Prostate gland (tissue), 2 donors: ENCODE measurements around the gene SELENOK. TPM values are rescaled to one million over a fixed set of nuclear protein-coding genes. Genes with fewer than 3 reads are reported as not detected.
"Not testable (repeated sequence)": the region's sequence is repeated elsewhere in the genome, so short reads cannot be mapped to it uniquely, and the experiment has no call there.

Experiments used
- DNase-seq: peaks from one replicate; pipeline ENCODE4 v3.0.0-alpha.2; 2019; ENCODE audit warnings: low spot score
- H3K27ac ChIP-seq, 2 donors: fragments of 200-600 bp; sonication (generic); 2 replicates each; pipeline ENCODE4 v1.5.1; 2017 to 2019
- H3K27me3 ChIP-seq: fragments of 200-600 bp; sonication (generic); replicated peaks from 2 replicates; pipeline ENCODE4 v1.5.1; 2019; ENCODE audit not compliant: insufficient read depth
- H3K36me3 ChIP-seq, 2 donors: fragments of 200-600 bp; sonication (generic); 1 replicate in 1 of 2; 2 replicates in 1 of 2; pipeline versions ENCODE4 v1.5.1 to v1.8.1; 2017 to 2019
- H3K4me1 ChIP-seq: fragments of 200-600 bp; sonication (generic); replicated peaks from 2 replicates; pipeline ENCODE4 v1.5.1; 2019
- H3K4me3 ChIP-seq, 2 donors: fragments of 200-600 bp; sonication (generic); 2 replicates each; pipeline ENCODE4 v1.5.1; 2017 to 2019
- H3K9me3 ChIP-seq: fragments of 200-600 bp; sonication (generic); 2 replicates; pipeline ENCODE4 v1.5.1; 2017
- POLR2A ChIP-seq: fragments of 450-650 bp; IDR thresholded peaks from one replicate; pipeline ENCODE4 v1.6.1; 2016; ENCODE audit warnings: antibody characterized with exemption, mild to moderate bottlenecking
- POLR2AphosphoS5 ChIP-seq: sonication (generic); formaldehyde crosslinking; IDR thresholded peaks from one replicate; pipeline ENCODE4 v1.6.1; 2017; ENCODE audit warnings: antibody characterized with exemption
- WGBS: methylation state at CpG from one replicate; pipeline ENCODE4 v1.1.5; 2018; 5-methylcytosine and 5-hydroxymethylcytosine counted together
- intact Hi-C: fragments of 100-400 bp; cut with DNase I; formaldehyde crosslinking; loops from one replicate; pipeline ENCODE4 v1.14.2; 2022
- total RNA-seq, 2 donors: library from RNA; depleted of rRNA; stranded (reverse); fragments of >200 nt; gene quantifications; one replicate each; pipeline ENCODE4 v1.1.0, GENCODE V29; 2016
- TF ChIP-seq, protein P1 (sequence below), 4 experiments: fragments of 200-600 bp in 2 of 4; fragments of 450-650 bp in 2 of 4; sonication (generic) in 2 of 4; IDR thresholded peaks; 1 replicate in 3 of 4; 2 replicates in 1 of 4; pipeline ENCODE4 v1.5.1; 2016 to 2019; ENCODE audit warnings: antibody characterized with exemption in 4 of 4, mild to moderate bottlenecking in 2 of 4, moderate library complexity in 2 of 4

The SELENOK gene
- total RNA-seq, 2 donors from 2014 or later, result 48.5 to 51.1 TPM

DNA sequence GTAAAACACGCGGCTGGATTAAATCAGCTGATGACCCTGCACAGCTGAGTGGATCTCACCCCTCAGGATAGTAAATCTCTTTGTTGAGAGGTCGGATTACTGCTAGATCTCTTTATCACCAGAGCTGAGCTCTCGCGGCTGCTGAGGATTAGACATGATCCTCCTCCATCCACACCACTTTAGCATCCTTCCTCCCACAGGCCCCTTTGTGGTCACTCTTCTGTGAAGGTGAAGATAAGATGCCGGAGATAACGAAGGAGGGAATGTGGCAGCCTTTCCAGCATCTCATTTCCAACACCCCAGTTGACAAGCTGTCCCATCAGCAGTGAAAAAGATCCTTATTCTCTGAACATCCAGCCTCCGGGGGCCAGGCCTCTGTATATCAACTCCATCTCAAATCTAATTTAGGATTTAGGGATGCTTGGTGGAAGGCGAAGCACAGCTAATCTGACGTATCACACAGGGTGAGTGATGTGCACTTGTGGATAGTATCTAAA, 47.5 kb upstream of the SELENOK start:
- intact Hi-C loops, result loop anchor here (5.0 kb wide), 1 partner anchor 488 kb away; no protein-coding TSS in a partner anchor
- Histone ChIP-seq H3K36me3 (no peaks in the 10 kb centered on the region), H3K4me3 (no peak overlapping the region), H3K27ac (no peak overlapping the region), H3K4me1 (no peaks in the 10 kb centered on the region), H3K27me3 (no peaks in the 10 kb centered on the region), H3K9me3 (peaks cover 5% of the 10 kb centered on the region)
- DNase-seq, result no peak
- TF ChIP-seq POLR2A (no peak), POLR2AphosphoS5 (no peak)
- TF ChIP-seq, protein P1, sequence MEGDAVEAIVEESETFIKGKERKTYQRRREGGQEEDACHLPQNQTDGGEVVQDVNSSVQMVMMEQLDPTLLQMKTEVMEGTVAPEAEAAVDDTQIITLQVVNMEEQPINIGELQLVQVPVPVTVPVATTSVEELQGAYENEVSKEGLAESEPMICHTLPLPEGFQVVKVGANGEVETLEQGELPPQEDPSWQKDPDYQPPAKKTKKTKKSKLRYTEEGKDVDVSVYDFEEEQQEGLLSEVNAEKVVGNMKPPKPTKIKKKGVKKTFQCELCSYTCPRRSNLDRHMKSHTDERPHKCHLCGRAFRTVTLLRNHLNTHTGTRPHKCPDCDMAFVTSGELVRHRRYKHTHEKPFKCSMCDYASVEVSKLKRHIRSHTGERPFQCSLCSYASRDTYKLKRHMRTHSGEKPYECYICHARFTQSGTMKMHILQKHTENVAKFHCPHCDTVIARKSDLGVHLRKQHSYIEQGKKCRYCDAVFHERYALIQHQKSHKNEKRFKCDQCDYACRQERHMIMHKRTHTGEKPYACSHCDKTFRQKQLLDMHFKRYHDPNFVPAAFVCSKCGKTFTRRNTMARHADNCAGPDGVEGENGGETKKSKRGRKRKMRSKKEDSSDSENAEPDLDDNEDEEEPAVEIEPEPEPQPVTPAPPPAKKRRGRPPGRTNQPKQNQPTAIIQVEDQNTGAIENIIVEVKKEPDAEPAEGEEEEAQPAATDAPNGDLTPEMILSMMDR (IDR thresholded peaks at IDR 0.05), result no peak
- WGBS, result 58% methylated on average over 10 of the region's 10 CpGs

DNA sequence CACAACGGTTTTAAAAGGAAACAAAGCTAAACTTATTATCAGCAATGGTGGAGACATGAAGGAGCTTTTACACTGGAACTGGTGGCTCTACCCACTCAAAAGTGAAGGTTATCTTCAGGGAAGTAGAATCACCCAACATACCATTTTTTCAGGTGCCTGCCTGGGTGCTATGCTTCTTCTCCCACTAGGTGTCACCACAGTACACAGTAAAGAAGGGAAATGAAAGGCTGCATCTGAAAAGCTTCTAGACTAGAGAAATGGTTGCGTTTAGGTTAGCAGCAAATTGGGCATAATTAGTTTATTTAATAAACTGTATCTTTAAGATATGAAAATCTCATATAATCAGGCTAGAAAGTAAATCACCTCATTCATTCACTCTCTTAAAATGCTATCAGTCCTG, 47.0 kb upstream of the SELENOK start:
- no peaks in the 10 kb centered on the region for H3K27me3 ChIP-seq
- no peaks in the 10 kb centered on the region for H3K4me1 ChIP-seq
- intact Hi-C loops, result loop anchor here (5.0 kb wide), 1 partner anchor 489 kb away; no protein-coding TSS in a partner anchor
- WGBS, result 13% methylated on average over 2 of the region's 2 CpGs
- peaks cover 5% of the 10 kb centered on the region for H3K9me3 ChIP-seq
- no peak for TF ChIP-seq POLR2A
- TF ChIP-seq, protein P1 (IDR thresholded peaks at IDR 0.05), result peak; percentile 27 to 77 (median 68)
- DNase-seq, result peak; percentile 20
- H3K4me3 ChIP-seq, result no peak overlapping the region
- H3K27ac ChIP-seq, result no peak overlapping the region
- no peaks in the 10 kb centered on the region for H3K36me3 ChIP-seq

DNA sequence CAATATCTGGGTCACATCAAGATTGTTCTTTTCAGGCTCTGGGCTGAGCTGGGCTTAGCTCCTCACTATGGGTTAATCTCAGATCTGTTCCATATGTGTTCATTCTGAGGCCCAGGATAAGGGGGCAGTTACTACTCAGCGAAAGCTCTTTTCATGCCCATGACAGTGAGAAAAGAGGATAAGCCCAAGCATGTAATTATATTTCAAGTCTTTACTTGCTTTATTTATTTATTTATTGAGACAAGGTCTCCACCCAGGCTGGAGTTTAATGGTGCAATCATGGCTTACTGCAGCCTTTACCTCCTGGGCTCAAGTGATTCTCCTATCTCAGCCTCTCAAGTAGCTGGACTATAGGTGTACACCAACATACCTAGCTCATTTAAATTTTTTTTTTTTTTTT, 44.7 kb upstream of the SELENOK start:
- Histone ChIP-seq H3K4me1 (no peaks in the 10 kb centered on the region), H3K36me3 (no peaks in the 10 kb centered on the region), H3K9me3 (peaks cover 5% of the 10 kb centered on the region), H3K4me3 (no peak overlapping the region), H3K27me3 (no peaks in the 10 kb centered on the region), H3K27ac (no peak overlapping the region)
- no peak for DNase-seq
- intact Hi-C loops, result loop anchor here (5.0 kb wide), 1 partner anchor 491 kb away; no protein-coding TSS in a partner anchor
- TF ChIP-seq POLR2A (no peak), POLR2AphosphoS5 (no peak)
- TF ChIP-seq, protein P1 (IDR thresholded peaks at IDR 0.05), result no peak
- WGBS, result 41% methylated on average over 1 of the region's 1 CpG

DNA sequence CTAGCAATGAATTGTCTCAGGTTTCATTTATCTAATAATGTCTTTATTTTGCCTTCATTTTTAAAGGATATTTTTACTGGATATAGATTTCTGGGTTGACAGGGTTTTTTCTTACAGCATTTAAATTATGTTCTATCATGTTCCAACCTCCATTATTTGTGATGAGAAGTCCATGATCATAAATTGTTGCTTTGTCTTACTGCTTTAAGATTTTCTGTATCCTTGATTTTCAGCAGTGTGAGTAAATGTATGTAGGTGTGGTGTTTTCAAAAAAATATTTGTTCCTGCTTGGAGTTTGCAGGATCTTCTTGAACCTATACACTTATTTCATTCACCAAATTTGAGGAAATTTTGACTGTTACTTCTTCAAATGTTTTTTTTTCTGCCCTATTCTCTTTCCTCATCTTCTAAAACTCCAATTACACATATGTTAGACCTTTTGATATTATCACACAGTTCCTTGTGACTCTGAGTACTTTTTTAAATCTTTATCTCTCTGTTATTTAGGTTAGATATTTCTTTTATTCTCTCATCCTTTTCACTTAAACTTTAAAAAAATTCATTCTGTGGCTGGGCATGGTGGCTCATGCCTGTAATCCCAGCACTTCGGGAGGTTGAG, 43.7 kb upstream of the SELENOK start:
- intact Hi-C loops, result loop anchor here (5.0 kb wide), 1 partner anchor 492 kb away; no protein-coding TSS in a partner anchor
- DNase-seq, result no peak
- Histone ChIP-seq H3K27me3 (no peaks in the 10 kb centered on the region), H3K4me1 (no peaks in the 10 kb centered on the region), H3K27ac (no peak overlapping the region), H3K9me3 (peaks cover 5% of the 10 kb centered on the region), H3K4me3 (no peak overlapping the region), H3K36me3 (no peaks in the 10 kb centered on the region)
- no peak for TF ChIP-seq POLR2AphosphoS5
- no peak for TF ChIP-seq POLR2A
- TF ChIP-seq, protein P1 (IDR thresholded peaks at IDR 0.05), result no peak
- 0% methylated on average over 1 of the region's 1 CpG for WGBS

DNA sequence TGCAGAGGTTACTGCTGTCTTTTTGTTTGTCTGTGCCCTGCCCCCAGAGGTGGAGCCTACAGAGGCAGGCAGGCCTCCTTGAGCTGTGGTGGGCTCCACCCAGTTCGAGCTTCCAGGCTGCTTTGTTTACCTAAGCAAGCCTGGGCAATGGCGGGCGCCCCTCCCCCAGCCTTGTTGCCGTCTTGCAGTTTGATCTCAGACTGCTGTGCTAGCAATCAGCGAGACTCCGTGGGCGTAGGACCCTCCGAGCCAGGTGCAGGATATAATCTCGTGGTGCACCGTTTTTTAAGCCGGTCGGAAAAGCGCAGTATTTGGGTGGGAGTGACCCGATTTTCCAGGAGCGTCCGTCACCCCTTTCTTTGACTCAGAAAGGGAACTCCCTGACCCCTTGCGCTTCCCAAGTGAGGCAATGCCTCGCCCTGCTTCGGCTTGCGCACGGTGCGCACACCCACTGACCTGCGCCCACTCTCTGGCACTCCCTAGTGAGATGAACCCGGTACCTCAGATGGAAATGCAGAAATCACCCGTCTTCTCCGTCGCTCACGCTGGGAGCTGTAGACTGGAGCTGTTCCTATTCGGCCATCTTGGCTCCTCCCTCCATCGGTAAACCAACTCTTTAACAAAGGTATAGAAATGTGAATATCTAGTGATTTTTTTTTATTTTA, 35.7 kb upstream of the SELENOK start:
- intact Hi-C loops, DNase-seq, H3K27me3 ChIP-seq, H3K4me1 ChIP-seq, H3K4me3 ChIP-seq, H3K36me3 ChIP-seq, H3K9me3 ChIP-seq, H3K27ac ChIP-seq: not testable (repeated sequence)
- 81% methylated on average over 27 of the region's 30 CpGs for WGBS
